Kidney epithelial cell (primary cell): ENCODE results near the gene DHRS1. TPM values are rescaled to one million over a fixed set of nuclear protein-coding genes. Genes with fewer than 3 reads are reported as not detected.

Experiments
- DNase-seq: peaks from one replicate; pipeline ENCODE4 v3.0.0-alpha.2; 2010; ENCODE audit warnings: low read depth
- H3K27me3 ChIP-seq: 2 replicates; pipeline ENCODE4 v1.6.0; 2011; ENCODE audit warnings: low read length; ENCODE audit not compliant: control insufficient read depth, insufficient read depth
- H3K36me3 ChIP-seq: 2 replicates; pipeline ENCODE4 v1.5.1; 2011; ENCODE audit warnings: low read length; ENCODE audit not compliant: control insufficient read depth, insufficient read depth
- H3K4me3 ChIP-seq: 2 replicates; pipeline ENCODE4 v1.5.1; 2011; ENCODE audit warnings: low read depth, mild to moderate bottlenecking, control low read depth, low read length
- total RNA-seq: library from RNA; depleted of rRNA; stranded (reverse); fragments of >200 nt; gene quantifications from 2 replicates; pipeline ENCODE4 v1.2.3, GENCODE V29; 2015
- TF ChIP-seq, protein P1 (sequence below): IDR thresholded peaks from 2 replicates; pipeline ENCODE4 v1.5.1; 2011; ENCODE audit warnings: mild to moderate bottlenecking, moderate library complexity, low read length, control low read depth, inconsistent platforms; ENCODE audit not compliant: insufficient read depth, poor library complexity, severe bottlenecking

Gene DHRS1
- total RNA-seq, 1 donor from 2014 or later = 44.9 TPM

DNA sequence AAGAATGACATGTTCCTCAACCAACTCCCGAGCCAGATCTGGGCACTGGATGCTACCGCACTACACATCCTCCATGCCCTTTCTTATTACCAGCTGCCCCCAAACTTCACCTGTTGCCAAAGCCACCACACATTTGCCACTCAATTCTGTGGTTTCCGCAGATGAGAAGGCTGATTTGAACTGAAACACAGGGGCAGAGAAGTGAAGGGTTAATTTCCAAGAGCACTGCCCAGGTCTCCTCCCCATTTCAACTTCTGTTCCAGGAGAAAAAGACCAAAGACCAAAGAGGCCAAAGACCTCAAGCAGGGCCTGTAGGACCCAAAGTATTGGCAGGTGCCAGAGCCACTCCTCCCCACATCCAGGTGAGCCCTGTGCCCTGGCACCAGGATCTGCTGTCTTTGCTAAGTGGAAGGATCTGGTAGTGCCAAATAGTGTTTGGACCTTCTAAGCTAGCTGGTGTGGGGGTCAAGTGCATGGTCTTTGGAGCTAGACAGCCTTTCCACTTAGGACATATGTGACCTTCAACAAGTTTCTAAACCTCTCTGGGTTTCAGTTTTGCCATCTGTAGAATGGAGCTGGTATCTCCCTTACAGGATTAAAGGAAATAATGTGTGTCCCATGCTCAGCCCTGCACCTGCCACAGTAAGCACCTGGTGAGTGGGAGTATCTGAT lies 8.0 kb downstream of the DHRS1 start:
- Histone ChIP-seq H3K36me3 (peaks cover 1% of the 10 kb centered on the region), H3K27me3 (no peaks in the 10 kb centered on the region)
- no peak for DNase-seq

DNA sequence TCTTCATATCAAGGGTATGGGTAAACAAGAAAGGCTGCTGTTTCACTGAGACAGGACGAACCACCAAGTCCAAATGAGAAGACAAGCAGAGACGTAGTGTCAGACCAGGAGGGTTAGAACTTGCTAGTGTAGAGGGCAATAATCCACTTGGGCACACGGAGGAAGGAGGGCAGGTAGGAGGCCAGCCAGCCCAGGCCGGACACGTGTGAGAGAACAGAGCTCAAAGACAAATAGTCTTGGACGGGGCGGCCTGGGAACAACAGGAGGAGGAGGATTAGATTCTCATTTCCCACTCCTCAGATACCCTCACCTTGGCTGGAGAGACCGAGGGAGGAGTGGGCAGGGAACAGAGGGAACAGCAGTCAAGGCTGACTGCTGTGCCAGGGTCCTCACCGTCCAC lies 8.8 kb downstream of the DHRS1 start:
- TF ChIP-seq, protein P1, sequence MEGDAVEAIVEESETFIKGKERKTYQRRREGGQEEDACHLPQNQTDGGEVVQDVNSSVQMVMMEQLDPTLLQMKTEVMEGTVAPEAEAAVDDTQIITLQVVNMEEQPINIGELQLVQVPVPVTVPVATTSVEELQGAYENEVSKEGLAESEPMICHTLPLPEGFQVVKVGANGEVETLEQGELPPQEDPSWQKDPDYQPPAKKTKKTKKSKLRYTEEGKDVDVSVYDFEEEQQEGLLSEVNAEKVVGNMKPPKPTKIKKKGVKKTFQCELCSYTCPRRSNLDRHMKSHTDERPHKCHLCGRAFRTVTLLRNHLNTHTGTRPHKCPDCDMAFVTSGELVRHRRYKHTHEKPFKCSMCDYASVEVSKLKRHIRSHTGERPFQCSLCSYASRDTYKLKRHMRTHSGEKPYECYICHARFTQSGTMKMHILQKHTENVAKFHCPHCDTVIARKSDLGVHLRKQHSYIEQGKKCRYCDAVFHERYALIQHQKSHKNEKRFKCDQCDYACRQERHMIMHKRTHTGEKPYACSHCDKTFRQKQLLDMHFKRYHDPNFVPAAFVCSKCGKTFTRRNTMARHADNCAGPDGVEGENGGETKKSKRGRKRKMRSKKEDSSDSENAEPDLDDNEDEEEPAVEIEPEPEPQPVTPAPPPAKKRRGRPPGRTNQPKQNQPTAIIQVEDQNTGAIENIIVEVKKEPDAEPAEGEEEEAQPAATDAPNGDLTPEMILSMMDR = no peak
- no peak for DNase-seq
- Histone ChIP-seq H3K27me3 (no peaks in the 10 kb centered on the region), H3K4me3 (no peak overlapping the region), H3K36me3 (peaks cover 1% of the 10 kb centered on the region)

More for the DNA sequence above, 8.0 kb downstream of the DHRS1 start:
- TF ChIP-seq, protein P1 = no peak
- no peak overlapping the region for H3K4me3 ChIP-seq

DNA sequence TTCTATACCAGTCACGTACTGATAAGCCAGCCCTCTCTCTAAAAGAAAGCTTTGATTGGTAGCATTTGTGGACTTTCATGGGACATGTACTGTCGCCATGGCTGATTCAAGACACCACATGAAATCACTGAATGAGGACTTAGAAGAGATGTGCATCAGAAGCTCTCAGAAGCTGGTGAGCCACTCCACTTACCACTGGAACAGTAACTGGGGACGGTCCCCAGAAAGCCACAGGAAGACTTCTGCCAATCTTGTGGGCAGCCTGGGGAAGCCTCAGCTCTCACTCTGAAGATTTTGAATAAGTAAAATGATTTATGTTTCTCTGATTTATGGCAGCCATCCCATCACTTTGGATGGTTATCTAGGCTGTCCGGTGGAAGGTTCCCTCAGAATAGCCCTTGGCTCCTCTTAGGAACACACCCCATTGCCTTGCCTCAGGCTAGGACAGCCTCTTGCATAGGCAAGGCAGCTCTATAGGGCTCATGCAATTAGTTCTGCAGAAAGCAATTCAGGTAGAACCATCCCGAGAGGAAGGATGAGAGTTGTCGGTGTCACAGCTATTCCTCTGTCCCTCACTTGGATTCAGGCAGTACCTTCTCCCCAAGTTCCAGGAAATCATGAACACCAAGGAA lies 9.8 kb downstream of the DHRS1 start:
- Histone ChIP-seq H3K36me3 (peaks cover 1% of the 10 kb centered on the region), H3K27me3 (no peaks in the 10 kb centered on the region), H3K4me3 (no peak overlapping the region)
- TF ChIP-seq, protein P1 = no peak
- DNase-seq = no peak

DNA sequence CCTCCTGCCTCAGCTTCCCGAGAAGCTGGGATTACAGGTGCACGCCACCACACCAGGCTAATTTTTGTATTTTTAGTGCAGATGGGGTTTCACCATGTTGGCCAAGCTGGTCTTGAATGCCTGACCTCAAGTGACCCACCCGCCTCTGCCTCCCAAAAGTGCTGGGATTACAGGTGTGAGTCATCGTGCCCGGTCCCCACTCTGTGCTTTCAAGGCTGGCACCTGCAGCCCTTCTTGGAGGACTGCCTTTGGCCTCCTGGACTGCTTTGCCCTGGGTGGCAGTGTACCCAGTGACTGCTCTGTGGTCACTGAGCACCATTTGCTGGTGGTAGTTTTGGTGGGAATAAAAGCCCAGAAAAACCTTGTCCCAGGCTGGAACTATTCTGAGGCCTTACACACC lies 12.6 kb downstream of the DHRS1 start:
- Histone ChIP-seq H3K4me3 (no peak overlapping the region), H3K27me3 (no peaks in the 10 kb centered on the region), H3K36me3 (peaks cover 1% of the 10 kb centered on the region)
- TF ChIP-seq, protein P1 = no peak
- no peak for DNase-seq

DNA sequence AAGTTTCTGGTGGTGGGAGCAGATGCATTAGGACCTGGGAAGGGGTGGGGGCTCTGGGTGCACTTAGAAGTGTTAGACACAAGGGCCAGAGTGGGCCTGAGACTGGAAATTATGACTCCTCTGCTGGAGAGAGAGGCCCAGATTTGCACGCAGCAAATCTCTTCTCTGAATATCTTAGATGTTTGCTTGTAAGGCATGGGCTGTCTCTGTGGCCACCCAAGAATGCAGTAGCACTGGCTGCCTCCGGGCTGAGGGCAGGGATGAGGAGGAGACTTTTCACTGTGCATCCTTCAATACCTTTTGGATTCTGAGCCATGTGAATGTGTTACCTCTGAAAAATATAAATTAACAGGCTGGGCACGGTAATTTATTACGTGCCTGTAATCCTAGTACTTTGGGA lies 14.2 kb downstream of the DHRS1 start:
- TF ChIP-seq, protein P1 = no peak

DNA sequence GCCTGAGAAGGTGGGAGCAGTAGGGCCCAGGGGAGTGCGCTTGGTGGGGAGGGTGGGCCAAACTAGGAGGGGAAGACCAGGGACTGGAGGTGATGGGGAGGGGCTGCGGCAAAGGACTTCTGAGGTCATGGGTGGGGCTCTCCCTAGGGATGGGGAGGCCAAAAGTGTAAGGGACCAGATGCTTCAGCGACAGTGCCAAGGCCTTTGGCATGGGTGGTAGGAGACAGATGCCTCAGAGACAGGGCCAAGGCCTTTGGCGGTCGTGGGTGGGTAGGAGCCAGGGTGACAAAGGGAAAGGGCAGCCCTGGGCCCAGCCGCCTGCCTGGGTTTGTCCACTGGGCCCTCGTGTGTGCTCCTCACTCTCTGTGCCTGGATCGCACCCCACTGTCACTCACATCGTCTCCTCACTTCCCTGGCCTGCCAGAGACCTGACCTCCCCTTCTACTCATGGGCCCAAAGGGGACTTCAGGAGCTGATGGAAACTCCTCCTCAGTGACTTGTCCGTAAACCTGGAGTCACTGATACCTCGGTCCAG lies 15.0 kb downstream of the DHRS1 start:
- Histone ChIP-seq H3K4me3 (no peak overlapping the region), H3K27me3 (no peaks in the 10 kb centered on the region), H3K36me3 (no peaks in the 10 kb centered on the region)
- TF ChIP-seq, protein P1 = no peak
- no peak for DNase-seq

More for the DNA sequence above, 14.2 kb downstream of the DHRS1 start:
- Histone ChIP-seq H3K4me3 (no peak overlapping the region), H3K36me3 (no peaks in the 10 kb centered on the region), H3K27me3 (no peaks in the 10 kb centered on the region)
- DNase-seq = no peak
